Stimulated activated CD4-positive, alpha-beta T cell treated with anti-CD3 and anti-CD28 coated beads, Interleukin-2, amount 100 ng/mL, for 4 hours (primary cell): Measurements from ENCODE around the gene PELI2.

ENCODE experiments used
- DNase-seq: peaks from one replicate; pipeline ENCODE4 v3.0.0-alpha.2; 2020; ENCODE audit warnings: low read depth

PELI2 gene

GRCh38 chr14:56172571-56172971 is 54.4 kb downstream of the PELI2 start:
- DNase-seq: no peak

- DNase-seq: no peak
Observed at GRCh38 chr14:56173365-56173922, 55.2 kb downstream of the PELI2 start.

DNA sequence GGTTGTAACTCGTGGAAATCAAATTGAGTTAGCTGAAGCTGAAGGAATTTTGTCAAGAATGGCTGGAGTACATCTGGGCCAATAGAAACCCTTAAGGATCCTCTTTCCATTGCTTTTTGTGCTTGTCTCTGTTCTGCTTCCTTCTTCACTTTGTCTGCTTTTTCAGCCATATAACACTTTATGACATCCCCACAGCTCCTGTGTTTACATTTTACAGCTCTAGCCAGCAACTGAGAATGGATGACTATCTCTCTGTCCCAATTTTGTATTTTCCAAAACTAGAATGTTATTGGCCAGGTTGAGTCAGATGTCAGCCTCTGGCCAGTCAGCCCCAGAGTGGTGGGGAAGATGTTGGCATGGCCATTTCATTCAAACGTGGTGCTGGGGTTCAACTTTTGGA is 57.6 kb downstream of the PELI2 start:
- DNase-seq: no peak

- no peak for DNase-seq
Observed at GRCh38 chr14:56176530-56176929, 58.3 kb downstream of the PELI2 start.

DNA sequence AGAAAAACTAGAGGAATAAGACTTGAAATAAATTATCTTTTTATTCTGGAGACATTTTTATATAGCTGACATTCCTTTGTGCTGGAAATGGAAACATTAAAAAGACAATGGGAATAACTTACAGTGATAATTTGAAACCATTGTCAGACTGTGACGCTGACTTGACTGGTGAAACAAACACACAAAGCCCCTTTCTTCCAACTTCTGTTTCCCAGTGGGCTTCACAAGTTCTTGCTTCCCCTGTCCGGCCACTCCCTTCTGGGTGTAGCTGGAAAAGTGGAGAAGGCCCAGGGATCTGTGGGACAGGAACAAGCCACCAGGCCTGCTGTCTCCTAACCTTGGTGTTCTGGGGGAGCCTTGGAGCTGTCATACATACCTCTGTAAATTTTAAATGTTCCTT is 58.8 kb downstream of the PELI2 start:
- DNase-seq: no peak

DNA sequence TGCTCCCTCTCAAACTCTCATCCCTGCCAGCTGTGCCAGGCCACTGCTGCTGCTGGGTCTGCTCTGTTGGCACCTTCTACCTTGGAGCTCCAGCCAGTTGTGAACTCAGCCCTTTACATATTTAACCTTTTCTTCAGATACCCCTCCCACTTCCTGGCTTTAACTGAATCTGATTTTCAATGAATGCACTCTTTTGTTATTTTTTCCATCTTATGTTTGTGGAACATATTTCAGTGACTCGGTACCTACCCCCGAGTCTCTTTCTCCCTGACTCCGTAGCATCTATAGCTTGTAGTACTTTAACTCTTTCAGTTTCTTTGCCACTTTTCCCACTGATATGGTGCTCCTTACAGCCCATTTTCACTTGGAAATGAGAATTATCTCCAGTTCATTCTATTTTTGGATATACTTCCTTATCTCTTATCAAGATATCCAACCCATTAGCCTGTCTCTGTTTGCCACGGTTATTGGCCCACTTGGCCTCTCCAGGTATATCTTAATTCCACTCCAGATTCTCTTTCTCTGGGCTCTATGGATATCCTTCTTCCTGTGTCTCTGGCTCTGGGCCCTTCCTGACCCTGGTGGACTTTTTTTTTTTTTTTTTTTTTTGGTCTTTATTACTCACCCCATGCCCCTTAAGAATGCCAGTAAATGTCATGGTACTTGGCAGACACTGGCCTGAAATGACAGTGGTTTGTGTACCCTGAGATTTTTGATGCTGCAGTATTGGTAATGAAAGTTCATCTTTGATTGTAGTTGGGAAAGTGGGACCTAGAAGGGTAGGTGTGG is 62.7 kb downstream of the PELI2 start:
- no peak for DNase-seq

GRCh38 chr14:56181681-56182085 is 63.5 kb downstream of the PELI2 start:
- no peak for DNase-seq

- no peak for DNase-seq
Observed at GRCh38 chr14:56182410-56182809, 64.2 kb downstream of the PELI2 start.

GRCh38 chr14:56183631-56184157 is 65.5 kb downstream of the PELI2 start:
- DNase-seq: no peak

- no peak for DNase-seq
Observed at GRCh38 chr14:56185992-56186391, 67.8 kb downstream of the PELI2 start.

GRCh38 chr14:56187736-56188135 is 69.5 kb downstream of the PELI2 start:
- no peak for DNase-seq

GRCh38 chr14:56189307-56189706 is 71.1 kb downstream of the PELI2 start:
- no peak for DNase-seq

DNA sequence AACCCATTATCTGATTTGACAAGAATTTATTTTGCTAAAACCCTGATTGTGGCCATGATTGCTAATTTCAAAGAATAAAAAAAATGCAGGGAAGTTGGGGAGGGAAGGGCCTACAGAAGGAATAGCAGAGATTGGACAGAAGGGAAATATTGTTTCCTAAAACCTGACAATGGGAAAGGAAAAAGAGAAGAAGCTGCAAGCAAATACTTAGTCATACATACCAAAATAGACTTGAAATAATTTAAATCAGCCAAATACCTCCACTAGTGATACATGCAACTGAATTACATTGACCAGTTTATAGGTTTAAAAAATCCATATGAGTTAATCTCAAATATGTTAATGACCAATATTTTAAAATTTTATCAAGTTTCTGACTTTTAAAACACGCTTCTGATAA is 75.1 kb downstream of the PELI2 start:
- no peak for DNase-seq

GRCh38 chr14:56194042-56194441 is 75.8 kb downstream of the PELI2 start:
- no peak for DNase-seq

- no peak for DNase-seq
Observed at GRCh38 chr14:56195223-56195622, 77.0 kb downstream of the PELI2 start.

DNA sequence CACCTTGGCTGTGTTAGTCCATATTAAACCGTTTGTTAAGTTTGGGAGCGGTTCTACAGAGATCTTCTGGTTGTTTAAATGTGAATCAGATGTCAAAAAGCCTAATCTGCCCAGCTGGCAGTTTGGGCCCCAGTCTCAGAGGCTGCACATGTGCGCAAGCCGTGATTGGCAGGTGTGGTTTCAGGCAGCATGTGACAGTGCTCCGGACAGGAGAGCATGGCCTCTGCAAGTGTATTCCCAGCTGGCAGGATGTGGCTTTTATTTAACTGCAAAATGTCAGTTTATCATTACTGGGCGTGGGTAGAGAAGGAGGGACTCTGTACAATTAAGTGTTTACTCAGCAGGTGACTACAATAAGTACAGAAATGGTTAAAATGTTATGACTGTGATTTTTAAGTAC is 77.5 kb downstream of the PELI2 start:
- DNase-seq: no peak

DNA sequence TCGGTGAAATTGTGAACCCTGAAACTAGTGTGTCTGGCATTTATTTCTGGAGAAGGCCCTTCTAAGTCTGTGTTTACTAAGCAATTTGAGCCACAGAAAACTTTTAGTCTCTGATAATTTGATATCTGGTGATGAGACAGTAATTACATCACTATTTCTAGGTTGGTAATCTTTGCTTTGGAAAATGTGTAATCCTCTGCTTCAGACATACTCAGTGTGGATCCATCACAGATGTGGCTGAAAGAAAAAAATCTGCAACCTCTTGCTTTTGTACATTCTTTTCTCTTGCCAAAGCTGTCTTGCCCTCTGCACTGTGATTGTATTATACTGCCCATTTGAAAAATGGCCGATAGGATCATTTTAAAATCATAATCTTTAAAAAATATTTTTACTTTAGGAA is 78.1 kb downstream of the PELI2 start:
- no peak for DNase-seq

GRCh38 chr14:56197150-56197549 is 78.9 kb downstream of the PELI2 start:
- no peak for DNase-seq

GRCh38 chr14:56198438-56198837 is 80.2 kb downstream of the PELI2 start:
- no peak for DNase-seq

DNA sequence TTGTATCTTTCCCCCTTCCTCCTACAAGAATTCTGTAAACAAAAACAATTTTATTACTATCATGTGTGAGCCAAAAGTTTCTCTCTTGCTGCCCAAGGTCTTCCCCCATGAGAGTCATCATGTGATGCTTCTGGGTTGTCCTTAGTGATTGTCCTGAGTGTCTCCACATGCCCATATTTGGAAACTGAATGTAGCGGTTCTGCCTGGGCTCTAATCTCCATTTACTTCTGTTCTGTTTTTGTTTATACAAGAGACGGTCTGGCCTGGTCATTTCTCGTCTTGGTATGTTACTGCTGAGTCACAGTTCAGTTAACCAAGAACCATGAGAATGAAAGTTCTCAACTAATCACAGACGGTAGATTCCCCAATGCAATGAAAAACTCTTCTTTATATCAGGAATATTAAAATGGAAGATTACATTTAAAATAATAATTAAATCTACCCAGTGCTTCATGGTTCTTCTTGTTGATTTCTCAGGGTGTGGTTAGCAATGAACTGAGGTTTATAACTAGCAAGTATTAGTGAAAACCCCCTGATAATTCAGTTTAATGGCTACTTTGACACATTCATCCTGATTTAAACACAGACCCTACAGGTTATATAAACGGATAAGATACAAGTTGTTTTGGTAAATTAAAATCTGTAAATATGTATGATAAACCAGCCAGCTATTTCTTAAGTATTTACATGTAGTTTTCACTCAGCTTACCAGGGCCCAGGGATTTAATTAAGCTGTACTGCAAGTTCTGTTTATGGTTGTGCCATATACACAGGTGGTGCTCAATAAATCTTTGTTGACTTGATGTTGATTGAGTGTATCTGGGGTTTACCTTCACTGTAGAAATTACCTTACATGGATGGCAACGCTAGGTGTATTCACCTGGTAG is 81.1 kb downstream of the PELI2 start:
- no peak for DNase-seq

DNA sequence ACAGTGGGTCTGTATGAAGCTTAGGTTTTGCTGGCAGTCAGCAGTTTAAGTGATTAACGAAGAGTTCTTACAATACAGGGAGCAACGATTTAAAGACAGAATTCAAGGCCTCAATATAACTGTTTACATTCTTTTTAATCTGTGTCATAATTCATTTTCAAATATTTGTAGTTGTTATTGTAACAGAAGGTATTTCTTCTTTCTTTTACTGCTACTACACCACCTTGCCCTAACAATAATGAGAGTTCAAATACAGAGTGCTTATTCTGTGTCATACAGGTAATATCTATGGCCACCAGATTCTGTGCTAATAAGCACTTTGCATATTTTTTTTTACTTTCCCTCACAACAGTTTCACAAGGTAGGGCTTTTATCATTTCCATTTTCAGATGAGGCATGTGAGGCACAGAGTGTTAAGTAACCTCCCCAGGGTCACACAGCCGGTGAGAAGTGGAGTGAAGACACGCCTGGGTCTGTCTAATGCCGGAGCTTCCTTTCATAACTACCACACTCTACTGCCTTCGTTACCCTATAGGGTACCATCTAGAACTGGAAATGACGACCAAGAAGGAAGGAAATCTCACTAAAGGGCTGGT is 81.9 kb downstream of the PELI2 start:
- DNase-seq: no peak

DNA sequence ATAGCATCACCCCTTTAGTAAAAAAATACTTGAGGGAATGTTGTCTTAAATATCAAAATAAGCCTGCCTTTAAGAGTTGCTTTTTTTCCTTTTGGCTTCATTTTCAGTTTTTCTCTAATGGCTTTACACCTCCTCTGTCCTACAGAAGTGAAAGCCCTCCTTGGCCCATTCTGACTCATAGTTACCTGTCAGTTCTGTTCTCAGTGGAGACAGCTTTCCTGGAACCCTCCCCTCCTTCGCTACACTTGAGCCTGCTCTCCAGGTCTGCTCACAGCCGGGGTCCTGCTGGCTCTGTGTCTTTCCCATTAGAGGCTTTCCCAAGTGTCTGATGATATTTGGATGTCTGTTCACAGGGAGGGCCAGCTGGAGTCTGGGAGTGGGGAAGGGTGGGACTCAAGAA is 84.0 kb downstream of the PELI2 start:
- DNase-seq: no peak
